Amniotic stem cell (primary cell): ENCODE data around the gene PDE6H.

Source experiments
- DNase-seq: peaks from one replicate; lab custom pipeline; 2025; lab: John Stamatoyannopoulos, UW

The PDE6H gene

DNA sequence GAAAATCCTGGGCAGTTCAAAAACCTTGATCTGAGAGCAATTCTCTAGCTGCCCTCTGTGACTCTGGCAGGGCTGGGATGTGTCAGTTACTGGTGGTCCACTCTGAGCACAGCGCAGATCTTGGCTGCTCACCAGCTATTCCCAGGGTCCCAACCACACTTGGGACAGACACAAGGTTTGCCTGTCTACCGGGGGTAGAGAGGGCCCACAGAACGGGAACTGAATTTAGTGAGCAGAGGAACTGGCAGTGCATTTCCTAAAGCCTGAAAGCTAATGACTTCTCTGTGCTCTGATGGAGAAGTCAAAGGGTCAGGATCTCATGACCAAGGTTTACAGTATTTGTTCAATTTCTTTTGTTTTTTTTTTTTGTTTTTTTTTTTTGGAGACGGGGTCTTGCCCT is 2.6 kb downstream of the PDE6H start:
- no peak for DNase-seq

DNA sequence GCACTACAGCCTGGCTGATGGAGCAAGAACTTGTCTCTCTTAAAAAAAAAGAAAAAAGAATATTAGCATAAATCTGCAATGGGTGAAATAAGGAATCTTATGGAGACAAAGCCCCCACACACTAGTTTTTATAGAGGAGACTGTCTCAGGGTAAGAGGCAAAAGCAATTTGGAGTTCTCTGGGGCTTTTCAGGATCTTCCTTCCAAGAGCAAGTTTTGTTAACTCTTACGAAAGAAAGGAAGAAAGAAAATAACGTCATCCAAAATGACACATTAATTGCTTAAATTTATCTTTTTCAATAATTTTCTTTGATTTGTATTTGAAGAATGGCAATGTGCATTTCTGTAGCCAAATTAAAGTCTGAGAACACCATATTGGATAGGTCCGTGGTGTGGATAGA is 3.8 kb downstream of the PDE6H start:
- no peak for DNase-seq

DNA sequence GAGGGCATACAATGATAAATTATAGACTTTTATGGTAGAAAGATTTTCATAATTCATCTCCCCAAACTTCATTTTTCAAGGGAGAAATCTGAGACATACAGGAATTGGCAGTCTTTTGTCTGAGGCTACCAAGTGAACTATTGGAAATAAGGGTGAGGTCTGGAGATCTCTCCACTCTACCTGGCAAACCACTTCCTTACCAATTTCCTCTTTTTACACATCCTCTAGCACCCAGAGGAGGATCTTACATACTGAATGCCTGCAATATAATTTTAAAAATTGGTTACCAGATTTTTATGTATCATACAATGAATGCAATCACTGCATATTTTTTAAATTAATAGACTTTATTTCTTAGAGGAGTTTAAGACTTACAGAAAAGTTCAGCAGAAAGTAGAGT is 6.6 kb downstream of the PDE6H start:
- no peak for DNase-seq

DNA sequence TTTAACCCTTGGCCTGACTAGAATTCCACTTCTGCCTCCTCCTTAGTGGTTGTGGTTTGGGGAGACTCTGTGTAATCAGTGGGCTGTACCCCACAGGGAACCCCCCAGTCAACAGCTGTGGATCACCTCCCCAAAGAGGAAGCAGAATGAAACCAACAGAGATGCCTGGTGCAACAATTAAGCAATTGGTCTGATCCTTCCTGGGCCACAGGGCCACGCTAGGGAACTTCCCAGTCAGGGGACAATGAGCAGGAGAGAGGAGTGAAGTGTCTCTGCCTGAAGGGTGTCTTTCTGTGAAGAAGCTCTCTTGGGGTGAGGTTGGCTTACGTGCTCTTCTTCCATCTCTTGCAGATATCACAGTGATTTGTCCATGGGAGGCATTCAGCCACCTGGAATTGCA is 8.2 kb downstream of the PDE6H start:
- DNase-seq: no peak

DNA sequence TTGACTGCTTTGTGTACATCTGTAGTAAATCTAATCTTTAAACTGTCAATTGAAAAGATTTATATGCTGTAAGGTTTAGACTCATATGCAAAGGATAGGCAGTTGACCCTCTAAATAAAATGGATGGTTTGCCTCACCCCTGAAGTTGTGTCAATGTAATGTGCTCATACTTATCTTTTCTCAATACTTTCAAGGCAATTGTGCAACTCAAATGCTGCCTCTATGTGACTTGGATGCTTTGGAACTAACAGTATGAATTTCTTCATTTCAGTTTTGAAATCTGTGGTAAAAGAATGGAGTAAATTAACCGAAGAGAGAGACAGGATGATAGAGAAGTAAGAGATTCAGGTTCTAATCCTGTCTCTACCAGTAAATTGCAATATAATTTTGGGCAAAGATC is 9.7 kb downstream of the PDE6H start:
- no peak for DNase-seq

DNA sequence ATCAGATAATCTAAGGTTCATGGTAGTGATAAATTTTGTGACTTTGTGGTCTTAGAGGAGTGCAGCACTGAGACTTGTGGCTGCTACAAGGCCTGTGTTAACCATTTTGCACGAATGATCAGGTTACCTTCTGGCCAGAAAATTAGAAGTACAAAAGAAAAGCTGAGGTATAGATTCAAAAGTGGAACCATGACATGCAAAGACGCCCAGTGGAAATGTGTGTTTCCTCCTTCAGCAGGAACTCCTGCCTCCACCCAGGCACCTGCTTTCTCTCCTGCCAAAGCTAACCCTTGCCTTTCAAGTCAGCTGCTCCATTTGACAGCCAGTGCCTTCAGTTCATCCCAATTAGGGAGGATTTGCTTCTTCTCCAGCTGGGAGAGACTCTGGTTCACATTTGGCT is 10.1 kb downstream of the PDE6H start:
- no peak for DNase-seq

DNA sequence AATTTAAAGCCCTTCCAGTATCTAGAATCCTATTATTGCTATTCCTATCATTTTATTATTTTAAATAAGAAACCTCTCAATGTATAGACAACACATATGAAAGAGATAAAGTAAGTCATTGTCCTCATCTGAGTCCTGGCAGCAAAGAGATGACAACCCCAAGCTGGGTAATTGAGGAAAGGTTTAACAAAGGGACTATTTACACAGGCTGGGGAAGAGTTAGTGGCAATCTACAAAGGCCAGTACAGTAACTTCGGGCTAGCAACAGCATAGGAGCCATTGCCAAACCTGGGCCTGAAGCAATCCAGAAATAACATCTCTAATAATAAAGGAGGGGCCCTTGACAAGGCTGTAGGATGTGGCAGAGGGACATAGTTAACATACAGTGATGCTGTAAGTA is 11.2 kb downstream of the PDE6H start:
- DNase-seq: no peak

DNA sequence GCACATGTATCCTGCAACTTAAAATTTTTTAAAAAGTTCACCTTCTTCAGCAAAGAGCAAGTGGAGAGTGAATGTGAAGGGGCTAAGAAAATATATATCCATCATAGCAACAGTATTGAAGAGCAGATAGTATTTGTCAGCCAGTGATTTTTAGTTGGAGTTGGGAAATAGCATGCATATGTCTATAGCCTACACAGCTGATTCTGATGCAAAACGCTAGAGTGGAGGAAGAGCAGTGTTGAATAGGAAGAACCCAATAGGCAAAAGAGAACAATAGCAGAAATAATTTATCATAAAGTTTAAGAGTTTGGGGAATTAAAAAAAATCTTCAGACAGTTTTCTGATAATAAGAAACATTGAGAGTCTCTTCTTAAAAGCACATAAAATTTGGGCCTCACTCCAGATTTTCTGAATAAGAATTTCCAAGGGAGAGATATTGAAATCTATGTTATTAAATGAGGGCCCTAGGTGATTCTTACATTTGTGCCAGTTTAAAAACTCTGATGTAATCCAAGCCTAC is 12.0 kb downstream of the PDE6H start:
- DNase-seq: no peak

DNA sequence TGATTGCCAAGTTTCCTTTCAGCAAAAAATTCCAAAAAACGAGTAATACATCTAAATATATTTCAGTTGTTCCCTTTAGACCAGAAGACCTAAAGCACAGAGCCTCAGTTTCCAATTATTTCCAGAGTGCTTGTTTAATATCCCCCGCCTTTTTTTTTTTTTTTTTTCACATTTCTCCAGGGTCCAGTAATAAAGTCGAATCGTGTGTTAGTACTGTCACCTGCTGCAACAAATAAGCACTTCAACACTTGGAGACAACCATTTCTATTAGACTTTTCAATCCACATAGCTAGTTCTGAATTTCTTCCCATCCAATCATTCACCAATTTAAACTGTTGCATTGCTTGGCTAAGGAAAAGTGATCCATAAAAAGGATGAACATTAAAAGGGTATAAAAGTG is 13.6 kb downstream of the PDE6H start:
- DNase-seq: no peak

DNA sequence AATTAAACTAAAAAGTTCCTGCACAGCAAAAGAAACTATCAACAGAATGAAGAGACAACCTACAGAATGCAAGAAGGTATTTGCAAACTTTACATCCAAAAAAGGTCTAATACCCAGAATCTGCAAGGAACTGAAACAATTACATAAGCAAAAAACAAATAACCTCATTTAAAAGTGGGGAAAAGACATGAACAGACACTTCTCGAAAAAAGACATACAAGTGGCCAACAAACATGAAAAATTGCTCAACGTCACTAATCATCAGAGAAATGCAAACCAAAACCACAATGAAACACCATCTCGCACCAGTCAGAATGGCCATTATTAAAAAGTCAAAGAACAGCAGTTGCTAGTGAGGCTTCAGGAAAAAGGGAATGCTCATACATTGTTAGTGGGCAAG is 15.2 kb downstream of the PDE6H start:
- DNase-seq: no peak

DNA sequence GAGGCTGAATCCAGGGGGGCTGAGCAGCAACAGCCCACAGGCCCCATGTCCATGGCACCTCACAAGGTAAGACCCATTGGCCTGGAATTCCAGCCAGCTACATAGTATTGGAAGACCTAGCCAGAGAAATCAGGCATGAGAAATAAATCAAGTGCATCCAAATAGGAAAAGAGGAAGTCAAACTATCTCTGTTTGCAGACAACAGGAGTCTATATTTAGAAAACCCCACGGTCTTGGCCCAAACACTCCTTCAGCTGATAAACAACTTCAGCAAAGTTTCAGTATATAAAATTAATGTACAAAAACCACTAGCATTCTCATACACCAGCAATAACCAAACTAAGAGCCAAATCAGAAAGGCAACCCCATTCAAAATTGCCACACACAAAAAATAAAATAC is 16.9 kb downstream of the PDE6H start:
- no peak for DNase-seq

DNA sequence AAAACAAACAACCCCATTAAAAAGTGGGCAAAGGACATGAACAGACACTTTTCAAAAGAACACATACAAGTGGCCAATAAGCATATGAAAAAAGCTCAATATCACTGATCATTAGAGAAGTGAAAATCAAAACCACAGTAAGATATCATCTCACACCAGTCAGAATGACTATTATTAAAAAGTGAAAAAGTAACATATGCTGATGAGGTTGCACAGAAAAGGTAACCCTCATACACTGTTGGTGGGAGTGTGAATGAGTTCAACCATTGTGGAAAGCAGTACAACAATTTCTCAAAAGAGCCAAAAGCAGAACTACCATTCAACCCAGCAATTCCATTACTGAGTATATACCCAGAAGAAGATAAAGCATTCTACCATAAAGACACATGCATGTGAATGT is 18.2 kb downstream of the PDE6H start:
- no peak for DNase-seq

DNA sequence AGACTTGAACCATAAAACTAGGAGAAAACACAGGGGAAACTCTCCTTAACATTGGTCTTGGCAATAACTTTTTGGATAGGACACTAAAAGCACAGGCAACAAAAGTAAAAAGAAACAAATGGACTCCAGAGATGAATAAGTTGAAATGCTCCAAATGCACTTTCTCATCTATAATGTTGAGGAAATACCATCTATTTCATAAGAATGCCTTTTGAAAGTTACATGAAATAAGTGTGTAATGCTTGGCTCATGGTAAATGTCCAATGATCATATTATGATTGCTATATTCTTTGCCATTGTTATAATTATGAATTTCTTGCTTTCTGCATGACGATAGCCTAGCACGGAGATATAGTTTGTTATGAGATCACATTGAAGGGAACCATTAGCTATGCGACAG is 19.8 kb downstream of the PDE6H start:
- no peak for DNase-seq

DNA sequence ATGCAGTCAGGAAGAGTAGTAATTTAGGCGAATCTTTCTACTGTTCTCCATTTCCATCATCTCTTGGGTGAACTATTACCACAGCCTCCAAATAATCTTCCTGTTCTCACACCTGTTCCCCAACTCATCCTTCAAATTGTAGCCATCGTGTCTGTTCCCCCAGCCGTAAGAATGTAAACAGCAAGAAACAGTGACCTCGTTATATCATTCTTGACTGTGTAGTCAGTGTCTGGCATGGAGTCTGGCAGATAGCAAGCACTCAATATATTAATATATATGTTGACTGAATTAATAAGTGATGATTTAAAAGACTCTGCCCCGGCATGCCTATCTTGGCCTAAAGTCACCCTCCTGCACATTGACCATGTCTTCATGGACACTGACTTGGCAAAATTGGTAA is 20.3 kb downstream of the PDE6H start:
- DNase-seq: no peak

DNA sequence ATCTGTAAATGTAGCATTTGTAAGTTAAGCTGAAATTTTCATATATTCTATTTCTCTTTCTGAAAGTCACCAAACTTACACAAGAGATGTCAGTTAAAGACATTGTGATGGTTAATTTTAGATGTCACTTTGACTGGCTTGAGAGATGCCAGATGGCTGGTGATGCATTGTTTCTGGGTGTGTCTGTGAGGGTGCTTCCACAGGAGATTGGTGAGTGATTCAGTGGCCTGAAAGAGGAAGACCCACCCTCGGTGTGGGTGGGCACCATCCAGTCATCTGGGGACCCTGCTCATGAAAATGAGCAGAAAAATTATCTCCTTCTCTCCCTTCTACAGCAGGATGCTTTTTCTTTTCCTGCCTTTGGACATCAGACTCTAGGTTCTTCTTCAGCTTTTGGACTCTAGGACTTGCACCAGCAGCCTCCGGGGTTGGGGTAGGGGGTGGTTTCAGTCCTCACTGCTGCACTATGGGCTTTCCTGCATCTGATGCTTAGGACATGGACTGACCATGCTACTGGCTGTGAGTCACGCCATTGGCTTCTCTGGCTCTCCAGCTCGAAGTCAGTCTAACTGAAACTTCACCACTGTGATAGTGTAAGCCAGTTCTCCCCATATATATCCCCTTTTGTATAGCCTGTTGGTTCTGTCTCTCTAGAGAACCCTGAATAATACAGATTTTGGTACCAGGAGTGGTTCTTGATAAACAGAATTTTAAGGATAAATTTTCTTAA is 20.9 kb downstream of the PDE6H start:
- DNase-seq: no peak

DNA sequence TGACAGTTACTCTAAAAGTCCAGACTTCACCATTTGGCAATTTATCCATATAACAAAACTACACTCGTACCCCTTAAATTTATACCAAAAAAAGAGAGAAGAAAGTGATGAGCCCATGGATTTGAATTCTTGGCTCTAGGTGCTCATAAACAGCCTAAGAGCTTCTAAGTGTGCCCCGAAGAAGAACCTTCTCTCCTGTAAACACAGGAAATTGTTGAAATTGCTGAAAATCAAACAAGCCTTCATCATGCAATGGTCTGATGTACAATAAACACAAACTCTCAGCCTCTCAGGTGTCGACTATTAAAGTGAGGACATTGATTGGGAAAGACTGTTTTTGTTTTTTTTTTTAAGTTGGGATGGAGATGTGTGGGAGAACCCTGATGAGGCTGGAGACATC is 21.8 kb downstream of the PDE6H start:
- no peak for DNase-seq

DNA sequence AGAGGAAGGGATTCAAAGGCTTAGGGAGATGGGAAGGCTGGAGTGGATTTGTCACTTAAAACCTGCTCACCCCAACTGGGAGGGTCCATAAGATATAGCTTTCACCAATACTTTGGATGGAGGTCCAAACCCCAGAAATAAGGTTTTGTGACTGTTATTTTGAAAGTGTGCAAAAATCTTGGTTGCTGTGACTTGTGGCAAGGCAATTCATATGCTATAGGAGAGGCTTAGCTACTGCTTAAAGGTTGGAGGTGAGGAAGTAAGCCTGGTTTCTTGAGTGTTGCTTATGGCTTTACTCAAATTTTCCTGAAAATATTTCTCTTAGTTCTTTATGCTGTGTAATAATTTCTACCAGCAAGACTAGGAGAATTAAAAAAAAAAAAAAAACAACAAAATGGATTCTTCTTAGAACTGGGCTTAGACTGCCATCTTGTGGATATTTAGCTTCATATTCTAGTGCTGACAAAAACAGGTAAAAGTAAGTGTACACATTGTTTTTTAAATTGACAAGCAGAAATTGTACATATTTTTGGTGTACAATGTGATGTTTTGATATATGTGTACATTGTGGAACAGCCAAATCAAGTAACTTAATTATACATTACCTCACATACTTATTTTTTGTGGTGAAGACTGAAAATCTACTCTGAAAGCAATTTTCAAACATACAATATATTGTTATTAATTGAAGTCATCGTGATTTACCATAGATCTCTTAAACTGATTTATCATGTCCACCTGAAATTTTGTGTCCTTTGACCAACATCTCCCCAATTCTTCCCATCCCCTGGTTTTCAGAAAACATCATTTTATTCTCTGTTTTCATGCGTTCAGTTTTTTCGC is 23.0 kb downstream of the PDE6H start:
- DNase-seq: peak; percentile 34

DNA sequence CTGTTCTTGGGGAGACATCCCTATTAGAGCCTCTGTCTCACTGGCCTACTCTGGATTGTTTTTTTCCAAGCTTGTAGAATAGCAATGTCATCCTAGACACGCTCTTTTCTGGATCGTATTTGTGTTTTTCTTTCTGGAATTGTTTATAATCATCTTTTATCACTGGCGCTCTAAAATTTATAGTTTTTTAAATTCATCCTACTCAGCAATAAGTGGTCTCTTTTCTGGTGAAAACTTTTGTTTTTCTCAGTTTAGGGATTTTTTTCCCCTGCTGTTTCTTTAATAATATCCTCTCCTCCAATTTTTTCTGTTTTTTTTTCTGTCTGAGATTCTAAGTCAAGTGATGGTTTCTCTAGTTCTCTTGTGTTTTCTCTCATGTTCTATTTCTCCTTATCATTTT is 25.2 kb downstream of the PDE6H start:
- no peak for DNase-seq

DNA sequence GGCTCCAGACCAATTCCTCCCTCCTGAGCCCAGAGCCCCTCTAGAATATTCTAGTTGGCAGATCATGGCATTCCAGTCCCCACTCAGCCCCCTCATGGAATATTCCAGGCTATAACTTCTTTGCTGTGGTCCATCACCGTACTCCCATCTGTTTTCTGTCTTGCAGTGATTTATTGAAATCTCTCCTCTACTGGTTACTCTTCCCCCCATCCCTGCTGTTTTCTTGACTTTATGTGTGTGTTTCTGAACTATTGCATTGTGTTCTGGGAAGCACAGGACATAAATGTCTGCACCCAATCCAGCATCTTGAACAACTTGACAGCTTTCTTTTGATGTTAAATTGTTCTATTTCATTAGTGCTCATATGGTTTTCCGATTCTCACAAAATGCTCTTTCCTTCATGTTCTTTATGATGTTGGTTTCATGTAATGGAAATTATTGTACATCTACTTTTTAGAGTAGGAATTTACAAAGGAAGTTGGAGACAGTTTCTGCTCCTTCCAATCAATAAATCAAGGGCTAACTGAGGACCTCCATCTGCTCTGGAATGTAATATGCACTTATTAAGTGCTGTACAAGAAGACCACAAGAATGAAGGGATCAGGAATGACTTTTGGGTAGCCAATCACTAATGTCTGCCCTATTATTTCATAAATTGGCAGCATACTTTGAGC is 26.3 kb downstream of the PDE6H start:
- DNase-seq: no peak

DNA sequence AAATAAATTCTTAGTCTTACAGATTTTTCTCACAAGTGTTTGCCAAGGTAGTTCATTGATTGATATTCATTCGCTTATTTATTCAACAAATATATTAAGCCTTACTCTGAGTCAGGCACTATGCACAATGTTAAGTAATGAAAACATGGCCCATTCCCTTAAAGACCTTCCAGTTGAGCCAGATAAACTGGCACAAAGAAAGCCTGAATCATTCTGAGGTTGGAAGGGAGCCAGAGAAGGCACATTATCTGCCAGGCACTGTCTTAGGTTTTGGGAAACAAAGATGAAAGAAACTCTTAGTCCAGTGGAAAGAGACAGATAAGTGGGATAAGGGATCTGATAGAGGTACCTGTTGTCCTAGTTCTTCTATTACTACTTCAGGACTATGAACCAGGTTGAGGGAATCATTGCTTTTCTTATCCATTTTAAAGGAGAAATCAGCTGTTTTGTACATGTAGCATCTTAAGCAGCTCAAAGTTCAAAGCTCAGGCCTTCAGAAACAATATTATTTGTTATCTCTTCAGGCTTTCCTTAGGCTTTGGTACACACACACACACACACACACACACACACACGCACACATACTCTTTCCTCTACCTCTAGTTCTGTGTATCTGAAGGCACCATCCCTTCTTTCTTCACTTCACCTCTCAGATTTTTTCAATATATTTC is 27.0 kb downstream of the PDE6H start:
- DNase-seq: no peak

DNA sequence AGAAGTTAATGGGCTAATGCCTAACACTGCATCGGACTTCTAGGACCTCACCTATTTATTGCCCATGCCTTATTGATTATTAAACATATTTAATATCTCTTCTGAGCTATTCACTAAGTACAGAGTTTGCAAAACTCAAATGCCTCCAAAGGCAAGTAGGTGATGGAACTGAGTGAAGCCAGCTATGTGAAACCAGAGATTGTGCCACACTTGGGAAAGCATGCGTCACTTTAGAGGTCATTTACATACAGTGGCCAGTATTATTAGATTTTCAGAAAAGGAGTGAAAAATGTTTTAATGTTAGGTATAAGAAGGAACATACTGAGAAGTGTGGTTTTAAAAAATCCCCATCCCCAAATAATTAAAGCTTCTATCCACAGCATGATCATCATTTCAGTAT is 27.7 kb downstream of the PDE6H start:
- no peak for DNase-seq

DNA sequence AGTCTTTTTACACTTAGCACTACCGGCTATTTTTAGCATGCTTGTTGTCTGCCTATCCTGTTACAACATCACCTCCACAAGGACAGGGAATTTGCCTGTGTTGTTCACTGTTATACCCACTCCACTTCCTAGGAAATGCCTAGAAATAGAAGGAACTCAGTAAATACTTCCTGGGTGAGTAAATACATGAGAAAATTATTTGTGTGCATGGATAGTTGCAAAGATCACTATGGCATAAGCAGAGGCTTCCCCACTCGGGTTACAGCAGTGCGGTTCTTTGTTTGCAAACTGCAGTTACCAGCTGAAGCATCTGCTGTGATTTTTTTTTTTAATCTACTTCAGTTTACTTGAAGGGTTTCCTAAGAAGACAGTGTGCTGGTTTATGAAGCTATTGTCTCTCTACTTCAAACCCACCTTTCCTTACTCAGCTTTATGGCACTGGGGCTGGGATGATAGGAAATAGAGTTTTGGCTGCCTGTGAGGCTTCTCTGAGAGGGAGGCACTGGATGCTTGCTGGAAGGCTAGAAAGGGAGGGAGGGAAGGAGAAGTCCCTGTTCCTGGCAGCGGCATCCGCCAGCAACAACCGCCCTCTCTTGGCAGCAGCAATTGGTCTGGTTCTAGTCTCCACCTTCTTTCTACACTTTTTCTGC is 29.0 kb downstream of the PDE6H start:
- DNase-seq: no peak
